ENCODE results near the gene IL17RC. TPM values are rescaled to one million over a fixed set of nuclear protein-coding genes. Genes with fewer than 3 reads are reported as not detected.
"Not testable (repeated sequence)": the region's sequence is repeated elsewhere in the genome, so short reads cannot be mapped to it uniquely, and the experiment has no call there.

IL17RC gene
- total and polyA plus RNA-seq, 2 donors: 5.7 to 17.5 TPM

- H3K36me3 ChIP-seq (ENCODE audit: control insufficient read depth in 2 of 2, insufficient read depth in 2 of 2, low read length in 1 of 2); H3K27me3 ChIP-seq (ENCODE audit: control insufficient read depth in 2 of 2, insufficient read depth in 1 of 2, low read length in 1 of 2); H3K4me3 ChIP-seq (ENCODE audit: low read length in 2 of 2); DNase-seq (ENCODE audit: low read depth in 6 of 9, low spot score in 9 of 9); H3K9me3 ChIP-seq (ENCODE audit: control insufficient read depth in 2 of 2, insufficient read depth in 1 of 2, low read length in 1 of 2): not testable (repeated sequence)
- H3K27ac ChIP-seq (ENCODE audit: low read depth in 1 of 2, low read length in 1 of 2): peak overlapping the region in 1 of 2 donors; percentile 91
- peaks cover 21 to 47% of the 10 kb centered on the region in 2 donors for H3K4me1 ChIP-seq (ENCODE audit: control insufficient read depth in 2 of 2, insufficient read depth in 2 of 2, low read length in 2 of 2)
- 98% methylated on average over 6 of the region's 6 CpGs for WGBS
Measured at GRCh38 chr3:9900965-9901415, 15.9 kb upstream of the IL17RC start.

DNA sequence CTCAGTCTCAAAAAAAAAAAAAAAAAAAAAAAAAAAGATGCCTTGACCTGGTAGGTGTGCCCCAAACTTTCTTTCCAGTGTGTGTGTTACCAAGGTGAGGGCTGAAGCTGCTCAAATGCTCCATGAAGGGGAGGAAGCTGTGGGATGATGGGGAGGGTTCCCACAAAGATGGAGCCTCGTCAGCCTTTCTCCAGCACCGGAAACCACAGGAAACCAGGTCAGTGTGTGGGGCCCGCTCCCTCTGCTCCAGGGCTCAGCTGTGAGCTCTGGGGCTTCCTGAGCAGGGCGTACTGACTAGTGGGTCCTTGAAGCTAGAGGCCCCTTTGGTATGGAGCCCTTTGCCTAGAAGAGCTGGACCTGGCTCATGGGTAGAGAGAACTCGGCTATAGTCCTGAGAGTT lies 14.9 kb upstream of the IL17RC start:
- Histone ChIP-seq H3K4me3 (ENCODE audit: low read length in 2 of 2) (peak overlapping the region in 1 of 2 donors; percentile 53), H3K36me3 (ENCODE audit: control insufficient read depth in 2 of 2, insufficient read depth in 2 of 2, low read length in 1 of 2) (peaks cover 0 to 6% of the 10 kb centered on the region in 2 donors), H3K9me3 (ENCODE audit: control insufficient read depth in 2 of 2, insufficient read depth in 1 of 2, low read length in 1 of 2) (no peaks in the 10 kb centered on the region), H3K4me1 (ENCODE audit: control insufficient read depth in 2 of 2, insufficient read depth in 2 of 2, low read length in 2 of 2) (peaks cover 21 to 47% of the 10 kb centered on the region in 2 donors), H3K27me3 (ENCODE audit: control insufficient read depth in 2 of 2, insufficient read depth in 1 of 2, low read length in 1 of 2) (no peaks in the 10 kb centered on the region), H3K27ac (ENCODE audit: low read depth in 1 of 2, low read length in 1 of 2) (peak overlapping the region; percentile 55 to 91)
- 8% methylated on average over 5 of the region's 5 CpGs for WGBS
- DNase-seq (ENCODE audit: low read depth in 6 of 9, low spot score in 9 of 9): peak in 6 of 9 donors; percentile 45 to 83 (median 64)

DNA sequence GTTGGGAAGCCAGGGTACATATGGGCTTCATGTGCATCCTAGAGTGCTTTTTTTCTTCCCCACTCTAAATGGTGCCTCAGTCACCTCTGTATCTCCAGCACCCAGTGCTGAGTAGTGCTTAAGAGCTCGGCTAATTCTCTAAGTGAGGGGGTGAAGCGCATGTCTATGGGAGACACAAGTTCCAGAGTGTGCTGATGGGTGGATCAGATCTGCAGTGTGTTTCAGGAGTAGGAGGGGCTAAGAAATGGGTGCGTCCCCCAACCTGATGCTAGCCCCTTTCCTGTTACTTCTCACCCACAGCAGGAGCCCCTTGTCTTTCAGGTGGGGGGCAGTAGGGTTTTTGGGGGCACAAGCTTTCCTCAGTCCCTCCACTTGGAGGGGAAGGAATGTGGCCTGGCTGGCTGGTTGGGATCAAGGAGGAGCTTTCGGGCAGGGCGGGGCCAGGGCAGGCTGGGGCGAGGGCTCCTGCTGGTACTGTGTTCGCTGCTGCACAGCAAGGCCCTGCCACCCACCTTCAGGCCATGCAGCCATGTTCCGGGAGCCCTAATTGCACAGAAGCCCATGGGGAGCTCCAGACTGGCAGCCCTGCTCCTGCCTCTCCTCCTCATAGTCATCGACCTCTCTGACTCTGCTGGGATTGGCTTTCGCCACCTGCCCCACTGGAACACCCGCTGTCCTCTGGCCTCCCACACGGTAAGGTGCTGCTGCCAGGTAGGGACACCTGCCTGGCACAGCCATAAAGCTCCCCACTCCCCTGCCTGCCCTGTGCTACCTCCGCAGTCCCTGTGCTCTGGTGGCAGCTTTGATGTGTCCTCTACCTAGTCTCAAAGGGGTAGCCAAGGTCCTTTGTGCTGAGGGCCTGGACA lies 14.3 kb upstream of the IL17RC start, which contains the start of gene IL17RE:
TSS of gene IL17RE (plus strand) at position 477 of the 866 bp plus-strand sequence. CDS start at position 562, 85 bp downstream.
- Histone ChIP-seq H3K9me3 (ENCODE audit: control insufficient read depth in 2 of 2, insufficient read depth in 1 of 2, low read length in 1 of 2) (no peaks in the 10 kb centered on the region), H3K27me3 (ENCODE audit: control insufficient read depth in 2 of 2, insufficient read depth in 1 of 2, low read length in 1 of 2) (no peaks in the 10 kb centered on the region), H3K4me3 (ENCODE audit: low read length in 2 of 2) (peak within 1 kb of the TSS; percentile 25 to 53), H3K27ac (ENCODE audit: low read depth in 1 of 2, low read length in 1 of 2) (peak within 1 kb of the TSS; percentile 55 to 91), H3K4me1 (ENCODE audit: control insufficient read depth in 2 of 2, insufficient read depth in 2 of 2, low read length in 2 of 2) (peaks cover 21 to 44% of the 10 kb centered on the region in 2 donors), H3K36me3 (ENCODE audit: control insufficient read depth in 2 of 2, insufficient read depth in 2 of 2, low read length in 1 of 2) (peaks cover 0 to 6% of the 10 kb centered on the region in 2 donors)
- WGBS: 68% methylated on average over 13 of the region's 13 CpGs
- peak in 7 of 9 donors; percentile 33 to 83 (median 53) for DNase-seq (ENCODE audit: low read depth in 6 of 9, low spot score in 9 of 9)

DNA sequence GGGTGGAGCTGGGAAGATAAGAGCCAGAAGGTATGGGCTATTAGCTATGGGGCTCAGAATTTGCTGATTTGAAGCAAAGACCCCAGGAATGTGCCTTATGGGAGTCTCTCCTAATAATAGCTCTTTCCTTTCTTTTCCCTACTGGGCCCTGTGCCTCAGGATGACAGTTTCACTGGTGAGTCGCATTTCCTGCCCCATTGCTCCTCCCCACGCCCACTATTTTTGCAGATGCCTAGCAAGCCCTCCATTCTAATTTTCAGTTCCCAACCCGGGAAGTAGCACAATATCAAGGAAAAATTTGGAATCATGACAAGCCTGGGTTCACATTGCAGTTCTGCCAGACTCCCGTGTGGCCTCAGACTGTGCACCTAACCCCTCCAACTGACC lies 13.7 kb upstream of the IL17RC start:
- no peaks in the 10 kb centered on the region for H3K9me3 ChIP-seq (ENCODE audit: control insufficient read depth in 2 of 2, insufficient read depth in 1 of 2, low read length in 1 of 2)
- peaks cover 0 to 8% of the 10 kb centered on the region in 2 donors for H3K36me3 ChIP-seq (ENCODE audit: control insufficient read depth in 2 of 2, insufficient read depth in 2 of 2, low read length in 1 of 2)
- peak overlapping the region; percentile 25 to 53 for H3K4me3 ChIP-seq (ENCODE audit: low read length in 2 of 2)
- WGBS: 46% methylated on average over 4 of the region's 4 CpGs
- H3K4me1 ChIP-seq (ENCODE audit: control insufficient read depth in 2 of 2, insufficient read depth in 2 of 2, low read length in 2 of 2): peaks cover 21 to 38% of the 10 kb centered on the region in 2 donors
- DNase-seq (ENCODE audit: low read depth in 6 of 9, low spot score in 9 of 9): peak in 1 of 9 donors; percentile 34
- peak overlapping the region; percentile 55 to 91 for H3K27ac ChIP-seq (ENCODE audit: low read depth in 1 of 2, low read length in 1 of 2)
- no peaks in the 10 kb centered on the region for H3K27me3 ChIP-seq (ENCODE audit: control insufficient read depth in 2 of 2, insufficient read depth in 1 of 2, low read length in 1 of 2)

DNA sequence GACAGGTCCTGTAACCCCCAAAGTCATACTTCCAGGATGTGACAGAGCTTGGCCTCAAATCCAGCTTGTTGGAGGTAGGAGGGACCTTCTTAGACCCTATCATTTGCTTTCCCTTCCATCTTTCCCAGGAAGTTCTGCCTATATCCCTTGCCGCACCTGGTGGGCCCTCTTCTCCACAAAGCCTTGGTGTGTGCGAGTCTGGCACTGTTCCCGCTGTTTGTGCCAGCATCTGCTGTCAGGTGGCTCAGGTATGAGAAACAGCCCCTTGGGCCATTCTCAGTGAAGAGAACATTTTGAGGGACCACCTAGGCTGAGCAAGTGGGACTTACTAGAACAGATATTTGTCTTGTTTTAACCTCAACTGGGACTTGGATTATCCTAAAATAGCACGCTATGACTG lies 13.0 kb upstream of the IL17RC start:
- H3K27me3 ChIP-seq (ENCODE audit: control insufficient read depth in 2 of 2, insufficient read depth in 1 of 2, low read length in 1 of 2): no peaks in the 10 kb centered on the region
- 98% methylated on average over 4 of the region's 4 CpGs for WGBS
- peaks cover 21 to 32% of the 10 kb centered on the region in 2 donors for H3K4me1 ChIP-seq (ENCODE audit: control insufficient read depth in 2 of 2, insufficient read depth in 2 of 2, low read length in 2 of 2)
- no peak for DNase-seq (ENCODE audit: low read depth in 6 of 9, low spot score in 9 of 9)
- H3K9me3 ChIP-seq (ENCODE audit: control insufficient read depth in 2 of 2, insufficient read depth in 1 of 2, low read length in 1 of 2): no peaks in the 10 kb centered on the region
- H3K27ac ChIP-seq (ENCODE audit: low read depth in 1 of 2, low read length in 1 of 2): no peak overlapping the region
- peaks cover 3 to 14% of the 10 kb centered on the region in 2 donors for H3K36me3 ChIP-seq (ENCODE audit: control insufficient read depth in 2 of 2, insufficient read depth in 2 of 2, low read length in 1 of 2)
- peak overlapping the region in 1 of 2 donors; percentile 53 for H3K4me3 ChIP-seq (ENCODE audit: low read length in 2 of 2)

- DNase-seq (ENCODE audit: low read depth in 6 of 9, low spot score in 9 of 9): no peak
- 95% methylated on average over 5 of the region's 5 CpGs for WGBS
- H3K9me3 ChIP-seq (ENCODE audit: control insufficient read depth in 2 of 2, insufficient read depth in 1 of 2, low read length in 1 of 2): no peaks in the 10 kb centered on the region
- H3K4me1 ChIP-seq (ENCODE audit: control insufficient read depth in 2 of 2, insufficient read depth in 2 of 2, low read length in 2 of 2): peaks cover 19 to 25% of the 10 kb centered on the region in 2 donors
- peaks cover 3 to 24% of the 10 kb centered on the region in 2 donors for H3K36me3 ChIP-seq (ENCODE audit: control insufficient read depth in 2 of 2, insufficient read depth in 2 of 2, low read length in 1 of 2)
- H3K27me3 ChIP-seq (ENCODE audit: control insufficient read depth in 2 of 2, insufficient read depth in 1 of 2, low read length in 1 of 2): no peaks in the 10 kb centered on the region
- H3K4me3 ChIP-seq (ENCODE audit: low read length in 2 of 2): no peak overlapping the region
- no peak overlapping the region for H3K27ac ChIP-seq (ENCODE audit: low read depth in 1 of 2, low read length in 1 of 2)
Measured at GRCh38 chr3:9906480-9906879, 10.4 kb upstream of the IL17RC start.

DNA sequence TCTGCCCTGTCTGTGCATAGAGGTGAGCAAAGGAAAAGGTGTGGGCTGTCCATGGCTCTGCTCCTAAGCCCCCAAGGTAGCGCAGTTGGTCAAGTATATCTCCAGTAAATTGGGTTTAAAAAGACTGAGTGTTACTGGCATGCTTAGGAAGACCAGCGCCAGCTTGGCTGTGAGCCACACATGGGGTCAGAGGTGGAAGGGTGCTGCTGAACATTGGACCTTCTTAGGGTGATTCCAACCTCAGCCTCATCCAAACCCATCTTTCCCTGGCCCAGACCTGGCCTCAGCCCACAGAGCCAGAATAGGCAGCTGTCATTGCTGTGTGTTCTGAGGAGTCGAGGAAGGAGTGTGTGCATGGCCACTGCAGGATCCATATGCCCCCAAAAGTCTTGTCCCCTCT lies 8.6 kb upstream of the IL17RC start:
- DNase-seq (ENCODE audit: low read depth in 6 of 9, low spot score in 9 of 9): no peak
- H3K27me3 ChIP-seq (ENCODE audit: control insufficient read depth in 2 of 2, insufficient read depth in 1 of 2, low read length in 1 of 2): no peaks in the 10 kb centered on the region
- no peaks in the 10 kb centered on the region for H3K9me3 ChIP-seq (ENCODE audit: control insufficient read depth in 2 of 2, insufficient read depth in 1 of 2, low read length in 1 of 2)
- 98% methylated on average over 3 of the region's 3 CpGs for WGBS
- no peak overlapping the region for H3K27ac ChIP-seq (ENCODE audit: low read depth in 1 of 2, low read length in 1 of 2)
- peaks cover 2 to 7% of the 10 kb centered on the region in 2 donors for H3K4me1 ChIP-seq (ENCODE audit: control insufficient read depth in 2 of 2, insufficient read depth in 2 of 2, low read length in 2 of 2)
- H3K36me3 ChIP-seq (ENCODE audit: control insufficient read depth in 2 of 2, insufficient read depth in 2 of 2, low read length in 1 of 2): peaks cover 3 to 34% of the 10 kb centered on the region in 2 donors
- H3K4me3 ChIP-seq (ENCODE audit: low read length in 2 of 2): no peak overlapping the region

DNA sequence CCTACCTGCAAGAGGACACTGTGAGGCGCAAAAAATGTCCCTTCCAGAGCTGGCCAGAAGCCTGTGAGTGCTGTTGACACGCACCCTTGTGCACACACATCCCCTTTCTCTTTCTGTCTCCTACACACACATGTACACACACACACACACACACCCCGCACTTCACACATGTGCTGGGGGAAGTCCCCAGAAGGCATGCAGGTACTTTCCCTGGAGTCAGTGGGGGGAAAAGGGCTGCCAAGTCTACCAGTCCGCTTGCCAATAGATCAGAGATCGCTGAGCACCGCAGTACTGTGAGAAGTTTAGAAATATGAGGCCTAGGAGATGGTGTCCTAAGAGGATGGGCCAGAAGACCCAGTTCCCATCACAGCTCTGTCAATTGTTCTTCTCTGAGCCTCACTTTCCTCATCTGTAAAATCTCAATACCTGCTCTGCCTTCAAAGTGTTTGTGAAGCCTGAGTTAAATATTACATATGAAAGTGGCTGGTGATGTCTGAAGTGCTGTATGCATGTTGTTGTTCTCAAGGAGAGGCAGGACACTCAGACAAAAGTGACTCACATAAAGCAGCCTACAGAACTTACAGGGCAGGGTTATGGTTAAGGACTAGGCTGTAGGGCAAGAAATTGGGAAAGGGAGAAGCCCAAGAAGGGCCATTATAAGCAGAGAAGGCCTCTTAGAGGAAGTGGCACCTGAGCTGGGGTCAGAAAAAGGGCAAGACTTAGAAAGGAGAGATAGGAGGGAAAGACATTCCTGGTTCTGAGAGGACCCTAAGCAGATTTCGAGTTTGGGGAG lies 7.5 kb upstream of the IL17RC start:
- Histone ChIP-seq H3K36me3 (ENCODE audit: control insufficient read depth in 2 of 2, insufficient read depth in 2 of 2, low read length in 1 of 2) (peaks cover 3 to 34% of the 10 kb centered on the region in 2 donors), H3K9me3 (ENCODE audit: control insufficient read depth in 2 of 2, insufficient read depth in 1 of 2, low read length in 1 of 2) (no peaks in the 10 kb centered on the region), H3K4me1 (ENCODE audit: control insufficient read depth in 2 of 2, insufficient read depth in 2 of 2, low read length in 2 of 2) (no peaks in the 10 kb centered on the region), H3K27me3 (ENCODE audit: control insufficient read depth in 2 of 2, insufficient read depth in 1 of 2, low read length in 1 of 2) (peaks cover 0 to 1% of the 10 kb centered on the region in 2 donors), H3K27ac (ENCODE audit: low read depth in 1 of 2, low read length in 1 of 2) (no peak overlapping the region), H3K4me3 (ENCODE audit: low read length in 2 of 2) (no peak overlapping the region)
- 93% methylated on average over 7 of the region's 7 CpGs for WGBS
- no peak for DNase-seq (ENCODE audit: low read depth in 6 of 9, low spot score in 9 of 9)
